ENCODE results near the gene MYO3A. TPM values are rescaled to one million over a fixed set of nuclear protein-coding genes. Genes with fewer than 3 reads are reported as not detected.

Gene MYO3A
- total RNA-seq, 2 donors from 2014 or later: 5.2 TPM; not detected in 1

- TF ChIP-seq POLR2AphosphoS5 (IDR thresholded peaks at IDR 0.05) (no peak), CTCF (IDR thresholded peaks at IDR 0.05) (no peak), POLR2A (IDR thresholded peaks at IDR 0.05) (no peak)
- no peaks in the 10 kb centered on the region for H3K4me1 ChIP-seq (replicated peaks)
- no peaks in the 10 kb centered on the region for H3K27me3 ChIP-seq (replicated peaks; ENCODE audit: insufficient read depth)
Measured at GRCh38 chr10:25895856-25896255, 38.2 kb upstream of the MYO3A start.

GRCh38 chr10:25896421-25896820, 37.6 kb upstream of the MYO3A start:
- Histone ChIP-seq H3K36me3 (no peaks in the 10 kb centered on the region), H3K4me3 (no peak overlapping the region), H3K27me3 (replicated peaks; ENCODE audit: insufficient read depth) (no peaks in the 10 kb centered on the region), H3K27ac (no peak overlapping the region), H3K9me3 (no peaks in the 10 kb centered on the region), H3K4me1 (replicated peaks) (no peaks in the 10 kb centered on the region)
- TF ChIP-seq POLR2A (IDR thresholded peaks at IDR 0.05): no peak
- TF ChIP-seq CTCF (IDR thresholded peaks at IDR 0.05): no peak
- TF ChIP-seq POLR2AphosphoS5 (IDR thresholded peaks at IDR 0.05): no peak
- intact Hi-C loops (cut with DNase I): no loop called here
- 29% methylated on average over 3 of the region's 3 CpGs for WGBS
- no peak for DNase-seq (ENCODE audit: low spot score)

More at GRCh38 chr10:25895856-25896255, 38.2 kb upstream of the MYO3A start:
- H3K36me3 ChIP-seq: no peaks in the 10 kb centered on the region
- intact Hi-C loops (cut with DNase I): no loop called here
- H3K9me3 ChIP-seq: no peaks in the 10 kb centered on the region
- no peak for DNase-seq (ENCODE audit: low spot score)
- H3K27ac ChIP-seq: no peak overlapping the region
- H3K4me3 ChIP-seq: no peak overlapping the region
- 68% methylated on average over 5 of the region's 5 CpGs for WGBS

- intact Hi-C loops (cut with DNase I): no loop called here
- WGBS: 71% methylated on average over 3 of the region's 3 CpGs
- TF ChIP-seq POLR2AphosphoS5 (IDR thresholded peaks at IDR 0.05) (no peak), CTCF (IDR thresholded peaks at IDR 0.05) (no peak)
- no peak for DNase-seq (ENCODE audit: low spot score)
- Histone ChIP-seq H3K36me3 (no peaks in the 10 kb centered on the region), H3K4me1 (replicated peaks) (no peaks in the 10 kb centered on the region), H3K27ac (no peak overlapping the region), H3K27me3 (replicated peaks; ENCODE audit: insufficient read depth) (no peaks in the 10 kb centered on the region), H3K9me3 (no peaks in the 10 kb centered on the region), H3K4me3 (no peak overlapping the region)
Measured at GRCh38 chr10:25899304-25899703, 34.7 kb upstream of the MYO3A start.

- no peak for TF ChIP-seq POLR2A (IDR thresholded peaks at IDR 0.05)
- no peak for TF ChIP-seq CTCF (IDR thresholded peaks at IDR 0.05)
- TF ChIP-seq POLR2AphosphoS5 (IDR thresholded peaks at IDR 0.05): no peak
- Histone ChIP-seq H3K9me3 (no peaks in the 10 kb centered on the region), H3K4me1 (replicated peaks) (no peaks in the 10 kb centered on the region), H3K27me3 (replicated peaks; ENCODE audit: insufficient read depth) (no peaks in the 10 kb centered on the region), H3K36me3 (no peaks in the 10 kb centered on the region), H3K4me3 (no peak overlapping the region), H3K27ac (no peak overlapping the region)
- DNase-seq (ENCODE audit: low spot score): no peak
- intact Hi-C loops (cut with DNase I): no loop called here
- WGBS: 90% methylated on average over 4 of the region's 4 CpGs
Measured at GRCh38 chr10:25901199-25901598, 32.8 kb upstream of the MYO3A start.

GRCh38 chr10:25902002-25902401, 32.0 kb upstream of the MYO3A start:
- Histone ChIP-seq H3K27me3 (replicated peaks; ENCODE audit: insufficient read depth) (no peaks in the 10 kb centered on the region), H3K4me3 (no peak overlapping the region), H3K4me1 (replicated peaks) (no peaks in the 10 kb centered on the region), H3K9me3 (no peaks in the 10 kb centered on the region), H3K36me3 (no peaks in the 10 kb centered on the region), H3K27ac (no peak overlapping the region)
- intact Hi-C loops (cut with DNase I): no loop called here
- 78% methylated on average over 5 of the region's 5 CpGs for WGBS
- TF ChIP-seq POLR2AphosphoS5 (IDR thresholded peaks at IDR 0.05) (no peak), CTCF (IDR thresholded peaks at IDR 0.05) (no peak), POLR2A (IDR thresholded peaks at IDR 0.05) (no peak)
- DNase-seq (ENCODE audit: low spot score): no peak

All from prostate gland (tissue), 2 donors.